ENCODE results near the gene CAPN2.

CAPN2 gene

GRCh38 chr1:223761411-223761810, 49.1 kb downstream of the CAPN2 start:
- DNase-seq = no peak

GRCh38 chr1:223763251-223763650, 50.9 kb downstream of the CAPN2 start:
- no peak for DNase-seq

- DNase-seq = no peak
Observed at GRCh38 chr1:223763881-223764280, 51.5 kb downstream of the CAPN2 start.

GRCh38 chr1:223765036-223765718, 52.8 kb downstream of the CAPN2 start:
- DNase-seq = no peak

GRCh38 chr1:223765719-223766340, 53.5 kb downstream of the CAPN2 start:
- DNase-seq = no peak

GRCh38 chr1:223770621-223771315, 58.4 kb downstream of the CAPN2 start:
- no peak for DNase-seq

DNA sequence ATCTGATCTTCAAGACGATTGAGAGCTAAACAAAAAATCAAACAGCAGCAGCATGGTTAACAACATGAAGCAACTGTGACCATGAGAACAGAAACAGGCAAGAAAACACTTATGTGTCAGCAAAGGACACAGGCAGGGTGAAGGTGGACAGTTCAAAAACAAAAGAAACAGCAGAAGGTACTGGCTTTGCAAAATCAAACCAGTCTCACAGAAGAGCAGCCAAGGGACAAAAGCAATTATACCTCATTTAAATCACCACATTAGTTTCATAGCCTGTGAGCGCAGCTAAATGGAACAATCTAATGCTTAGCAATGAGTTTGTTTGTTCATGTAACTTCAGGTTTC, 59.1 kb downstream of the CAPN2 start:
- DNase-seq = no peak

- peak; percentile 40 for DNase-seq
Observed at GRCh38 chr1:223771814-223772770, 59.8 kb downstream of the CAPN2 start.

GRCh38 chr1:223772771-223773160, 60.4 kb downstream of the CAPN2 start:
- DNase-seq = no peak

DNA sequence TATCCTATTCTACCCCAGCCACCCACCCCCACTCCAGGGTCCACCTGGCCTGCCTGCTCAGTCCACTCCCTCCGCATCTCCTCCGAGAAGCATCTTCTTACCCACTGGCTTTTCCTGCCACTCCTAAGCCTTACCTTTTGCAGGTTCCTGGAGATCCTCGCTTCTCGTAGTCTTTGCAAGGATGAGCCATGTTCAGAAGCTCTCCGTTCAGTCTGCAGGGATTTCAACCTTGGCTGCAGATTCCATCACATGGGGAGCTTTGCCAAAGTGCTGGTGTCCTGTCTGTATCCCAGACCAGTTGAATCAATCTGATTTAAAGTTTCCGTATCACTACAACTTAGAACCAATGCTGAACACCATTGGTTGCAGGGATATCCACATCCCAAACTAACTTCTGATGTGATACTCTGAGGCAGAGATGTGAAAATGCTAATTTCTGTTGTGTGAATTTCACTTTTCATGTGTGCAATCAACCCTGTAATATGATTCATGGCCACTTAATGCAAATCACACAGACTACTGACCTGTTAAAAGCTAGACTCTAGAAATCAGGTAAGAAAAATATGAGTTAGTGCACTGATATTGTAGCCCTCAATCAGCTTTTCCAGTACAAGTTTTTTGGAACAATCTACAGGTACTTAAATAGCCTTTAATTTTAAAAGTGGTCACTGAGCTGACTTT, 61.9 kb downstream of the CAPN2 start:
- DNase-seq = no peak

DNA sequence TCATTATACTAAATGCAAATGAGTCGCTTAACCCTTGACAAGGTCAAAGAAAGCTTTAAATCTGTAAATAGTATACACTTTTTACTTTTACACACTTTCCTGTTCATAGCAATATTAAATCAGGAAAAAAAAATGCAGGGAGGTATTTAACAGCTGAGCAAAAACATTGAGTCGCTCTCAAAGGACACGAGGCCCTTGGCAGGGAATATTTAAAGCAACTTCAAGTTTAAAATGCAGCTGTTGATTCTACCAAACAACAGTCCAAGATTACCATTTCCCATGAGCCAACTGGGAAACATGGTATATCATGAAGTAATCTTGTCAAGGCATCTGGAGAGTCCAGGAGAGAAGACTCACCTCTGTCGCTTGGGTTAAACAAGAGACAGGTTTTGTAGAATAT, 62.7 kb downstream of the CAPN2 start:
- DNase-seq = no peak

GRCh38 chr1:223775711-223776074, 63.4 kb downstream of the CAPN2 start:
- DNase-seq = no peak

GRCh38 chr1:223776075-223776814, 63.9 kb downstream of the CAPN2 start:
- DNase-seq = no peak

DNA sequence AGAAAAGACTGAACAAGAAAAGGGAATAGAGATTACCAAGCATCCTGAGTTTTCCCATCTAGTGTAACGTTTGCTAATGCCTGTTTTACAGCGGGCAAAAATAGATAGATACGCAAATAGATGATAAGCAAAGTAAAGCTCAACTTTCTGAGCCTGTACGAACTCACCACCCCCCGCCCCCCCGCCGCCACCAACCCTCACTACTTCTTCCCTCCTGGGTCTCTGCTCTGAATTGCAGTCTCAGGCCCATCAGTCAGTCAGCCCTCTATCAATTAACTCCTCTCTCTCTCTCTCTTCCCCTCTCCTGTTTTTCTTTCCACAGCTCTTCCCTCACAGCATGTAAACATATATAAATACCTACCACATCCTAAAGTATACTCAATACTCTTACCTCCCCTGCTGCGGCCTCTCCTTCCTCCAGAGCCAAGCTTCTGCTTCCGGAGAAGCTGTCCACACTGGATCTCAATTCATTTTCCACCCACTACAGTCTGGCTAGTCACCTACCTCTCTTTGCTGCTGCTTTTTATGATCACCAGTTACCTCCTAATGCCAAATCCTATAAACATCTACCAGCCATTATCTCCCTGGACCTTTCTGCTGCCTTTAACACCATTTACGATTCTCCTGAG, 64.6 kb downstream of the CAPN2 start:
- DNase-seq = no peak

DNA sequence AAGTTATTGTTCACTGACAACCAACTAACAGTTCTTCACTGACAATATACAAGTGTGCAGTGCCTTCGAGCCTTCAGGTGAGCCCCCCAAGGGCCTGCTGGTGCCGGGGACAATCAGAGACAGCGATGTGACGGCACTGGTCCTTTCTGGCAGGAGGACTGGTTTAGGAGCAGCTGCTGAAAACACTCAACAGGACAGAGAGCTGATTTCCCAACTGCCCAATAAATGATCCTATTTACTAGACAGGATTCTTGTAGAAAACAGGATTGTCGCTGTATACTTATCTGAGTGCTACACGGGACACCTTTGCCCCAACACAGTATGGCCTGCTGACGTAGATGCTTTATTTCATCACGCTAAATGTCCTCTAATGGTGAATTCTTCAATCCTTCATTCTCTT, 68.0 kb downstream of the CAPN2 start:
- DNase-seq = no peak

DNA sequence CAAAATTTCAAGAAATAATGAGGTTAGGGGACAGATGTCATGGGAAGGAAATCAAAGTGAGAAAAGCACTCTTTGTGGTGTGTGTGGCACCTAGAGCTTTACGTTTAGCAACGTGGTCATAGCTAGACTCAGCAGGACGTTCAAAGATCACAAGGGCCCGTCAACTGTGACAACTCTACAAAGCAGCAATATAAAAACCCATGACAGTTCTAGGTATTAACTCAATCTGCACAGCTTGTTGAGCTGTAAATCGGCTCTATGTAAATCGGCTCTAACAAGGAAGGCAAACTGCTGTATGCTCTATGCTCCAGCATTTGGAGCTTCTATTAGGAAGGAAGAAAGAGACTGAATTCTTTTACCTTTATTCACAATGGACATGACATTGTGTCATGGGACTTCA, 68.6 kb downstream of the CAPN2 start:
- no peak for DNase-seq

DNA sequence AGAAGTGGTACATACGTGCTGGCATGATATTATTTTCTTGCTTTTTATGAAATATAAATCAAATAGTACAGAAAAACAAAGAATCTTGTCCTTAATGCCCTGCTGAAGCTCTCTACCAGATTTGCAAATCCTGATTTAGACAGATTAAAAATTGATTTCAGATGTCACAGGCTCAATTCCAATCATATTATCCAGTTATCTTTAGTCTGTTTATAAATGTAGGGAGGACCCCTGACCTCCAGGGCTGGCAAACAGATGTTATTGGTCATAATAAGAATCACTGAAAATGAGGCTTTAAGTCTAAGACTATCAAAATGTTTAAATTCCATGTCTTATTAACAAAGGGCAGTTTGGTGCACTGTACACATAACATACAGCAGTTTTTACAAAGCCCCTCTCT, 71.3 kb downstream of the CAPN2 start:
- no peak for DNase-seq

DNA sequence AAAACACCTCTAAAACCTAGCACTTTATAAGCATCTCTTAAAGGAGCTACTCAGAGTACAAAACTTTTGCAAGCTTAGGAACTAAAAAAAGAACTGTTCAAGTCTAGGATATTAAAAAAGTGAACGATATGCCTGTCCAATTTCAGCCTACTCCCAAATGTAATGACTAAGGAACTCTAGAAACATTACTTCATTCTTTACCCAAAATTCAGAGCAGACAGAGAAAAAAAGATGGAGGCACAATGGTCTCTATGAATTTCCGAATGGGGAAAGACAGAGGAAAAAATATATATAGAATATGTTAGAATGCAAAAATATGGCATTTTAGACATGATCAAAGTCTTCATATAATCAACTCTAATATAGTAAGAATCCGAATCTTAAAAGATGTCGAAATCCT, 72.2 kb downstream of the CAPN2 start:
- DNase-seq = no peak

DNA sequence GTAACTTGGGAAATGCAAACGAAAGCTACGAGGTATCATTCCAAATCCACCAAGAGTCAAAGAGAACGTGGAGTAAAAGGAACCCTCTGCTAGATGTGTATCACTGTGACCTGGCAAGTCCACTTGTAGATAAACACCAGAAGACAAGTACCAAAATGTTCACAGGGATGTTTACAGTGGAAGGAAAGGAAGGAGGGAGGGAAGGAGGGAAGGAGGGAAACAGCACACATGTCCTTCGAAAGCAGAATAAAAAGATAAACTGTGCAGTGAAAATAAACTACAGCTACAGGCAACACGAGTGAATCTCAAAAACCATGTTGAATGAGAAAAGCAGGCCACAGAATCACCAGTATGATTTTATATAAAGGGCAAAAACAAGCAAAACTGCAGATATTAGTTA, 73.5 kb downstream of the CAPN2 start:
- no peak for DNase-seq

DNA sequence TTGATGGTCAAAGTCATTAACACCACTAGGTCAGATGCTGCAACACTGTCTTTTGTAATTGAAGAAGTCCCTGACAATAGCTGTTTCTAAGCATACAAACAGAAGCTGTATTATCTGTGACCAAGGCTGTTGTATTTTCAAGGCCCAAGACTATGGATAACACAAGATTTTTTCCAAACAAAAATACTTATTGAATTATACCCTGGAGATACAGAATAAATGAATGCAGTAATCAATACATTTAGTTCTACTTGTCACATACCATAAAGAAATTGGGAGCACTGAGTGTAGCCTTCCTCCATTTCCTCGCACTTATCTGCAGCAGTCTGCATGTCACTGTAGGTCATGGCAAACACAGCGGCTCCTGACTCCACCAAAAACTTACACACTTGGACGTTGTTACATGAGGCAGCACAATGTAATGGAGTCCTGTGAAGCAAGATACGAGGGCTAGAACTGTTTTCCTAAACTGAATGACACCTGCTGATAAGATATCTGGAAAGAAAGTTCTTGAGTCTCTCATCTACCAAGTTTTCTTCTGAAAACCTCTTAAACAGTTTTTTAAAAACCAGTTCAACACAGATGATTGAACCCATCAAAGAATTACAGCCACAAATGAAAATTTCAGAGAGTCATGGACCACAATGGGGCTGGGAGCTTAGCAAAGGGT, 76.5 kb downstream of the CAPN2 start:
- no peak for DNase-seq

DNA sequence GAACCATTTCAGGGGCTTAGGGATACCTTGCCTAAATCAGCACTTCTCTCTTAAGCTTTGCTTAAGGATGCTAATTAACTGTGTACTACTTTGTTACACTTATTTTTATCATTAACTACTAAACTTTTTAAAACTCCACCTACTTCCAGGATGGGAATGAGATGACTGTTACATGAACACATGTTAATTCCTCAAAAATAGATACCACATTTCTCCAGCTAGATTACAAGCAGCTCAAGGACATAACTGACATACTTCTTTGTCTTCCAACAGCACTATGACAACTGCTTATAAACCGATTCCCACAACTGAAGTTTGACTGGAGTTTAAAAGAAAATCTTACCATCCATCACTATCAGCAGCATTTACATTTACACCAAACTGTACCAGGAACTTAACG, 79.7 kb downstream of the CAPN2 start:
- DNase-seq = no peak

Measured in T1000 (cell line).